ENCODE results near the gene ST3GAL3. TPM values are rescaled to one million over a fixed set of nuclear protein-coding genes. Genes with fewer than 3 reads are reported as not detected.

Gene ST3GAL3
- total and polyA plus RNA-seq, 2 of the 13 experiments (the other 11 are each of a cell fraction or from before 2014, with no cell fraction given): 5.1 to 8.1 TPM

- TF ChIP-seq, protein P1, sequence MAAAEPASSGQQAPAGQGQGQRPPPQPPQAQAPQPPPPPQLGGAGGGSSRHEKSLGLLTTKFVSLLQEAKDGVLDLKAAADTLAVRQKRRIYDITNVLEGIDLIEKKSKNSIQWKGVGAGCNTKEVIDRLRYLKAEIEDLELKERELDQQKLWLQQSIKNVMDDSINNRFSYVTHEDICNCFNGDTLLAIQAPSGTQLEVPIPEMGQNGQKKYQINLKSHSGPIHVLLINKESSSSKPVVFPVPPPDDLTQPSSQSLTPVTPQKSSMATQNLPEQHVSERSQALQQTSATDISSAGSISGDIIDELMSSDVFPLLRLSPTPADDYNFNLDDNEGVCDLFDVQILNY (CRISPR knock-in tag; conservative IDR thresholded peaks at IDR 0.05): no peak
- TF ChIP-seq ISX (CRISPR knock-in tag; conservative IDR thresholded peaks at IDR 0.05) (no peak), BORCS8-MEF2B (CRISPR knock-in tag; IDR thresholded peaks at IDR 0.05) (peak; percentile 46), ZNF484 (CRISPR knock-in tag; IDR thresholded peaks at IDR 0.05; ENCODE audit: borderline replicate concordance, low read depth) (no peak), MZF1 (CRISPR knock-in tag; IDR thresholded peaks at IDR 0.05; ENCODE audit: borderline replicate concordance) (no peak), ZSCAN9 (CRISPR knock-in tag; IDR thresholded peaks at IDR 0.05; ENCODE audit: borderline replicate concordance) (no peak), SSRP1 (CRISPR knock-in tag; IDR thresholded peaks at IDR 0.05) (peak; percentile 94), BRCA1 (CRISPR knock-in tag; IDR thresholded peaks at IDR 0.05) (no peak), THAP7 (CRISPR knock-in tag; IDR thresholded peaks at IDR 0.05) (0 out of 2 replicates have a peak, but pooled peaks have one; percentile 8), PLRG1 (conservative IDR thresholded peaks at IDR 0.05) (no peak), ZSCAN25 (CRISPR knock-in tag; IDR thresholded peaks at IDR 0.05) (no peak), ZNF570 (CRISPR knock-in tag; IDR thresholded peaks at IDR 0.05; ENCODE audit: borderline replicate concordance) (no peak), PHF20 (CRISPR knock-in tag; IDR thresholded peaks at IDR 0.05) (no peak), ZNF772 (CRISPR knock-in tag; IDR thresholded peaks at IDR 0.05) (0 out of 2 replicates have a peak, but pooled peaks have one; percentile 22), AGO1 (IDR thresholded peaks at IDR 0.05; ENCODE audit: low read depth, low read length, poor library complexity, severe bottlenecking) (no peak), ATF7 (IDR thresholded peaks at IDR 0.05) (no peak), ATF7 (CRISPR knock-in tag; IDR thresholded peaks at IDR 0.05) (no peak), ZNF784 (CRISPR knock-in tag; IDR thresholded peaks at IDR 0.05; ENCODE audit: borderline replicate concordance) (no peak), SYNCRIP (IDR thresholded peaks at IDR 0.05; ENCODE audit: insufficient read depth, low read depth, low read length) (no peak), HOXA3 (CRISPR knock-in tag; IDR thresholded peaks at IDR 0.05) (no peak)
- TF ChIP-seq, protein P2, sequence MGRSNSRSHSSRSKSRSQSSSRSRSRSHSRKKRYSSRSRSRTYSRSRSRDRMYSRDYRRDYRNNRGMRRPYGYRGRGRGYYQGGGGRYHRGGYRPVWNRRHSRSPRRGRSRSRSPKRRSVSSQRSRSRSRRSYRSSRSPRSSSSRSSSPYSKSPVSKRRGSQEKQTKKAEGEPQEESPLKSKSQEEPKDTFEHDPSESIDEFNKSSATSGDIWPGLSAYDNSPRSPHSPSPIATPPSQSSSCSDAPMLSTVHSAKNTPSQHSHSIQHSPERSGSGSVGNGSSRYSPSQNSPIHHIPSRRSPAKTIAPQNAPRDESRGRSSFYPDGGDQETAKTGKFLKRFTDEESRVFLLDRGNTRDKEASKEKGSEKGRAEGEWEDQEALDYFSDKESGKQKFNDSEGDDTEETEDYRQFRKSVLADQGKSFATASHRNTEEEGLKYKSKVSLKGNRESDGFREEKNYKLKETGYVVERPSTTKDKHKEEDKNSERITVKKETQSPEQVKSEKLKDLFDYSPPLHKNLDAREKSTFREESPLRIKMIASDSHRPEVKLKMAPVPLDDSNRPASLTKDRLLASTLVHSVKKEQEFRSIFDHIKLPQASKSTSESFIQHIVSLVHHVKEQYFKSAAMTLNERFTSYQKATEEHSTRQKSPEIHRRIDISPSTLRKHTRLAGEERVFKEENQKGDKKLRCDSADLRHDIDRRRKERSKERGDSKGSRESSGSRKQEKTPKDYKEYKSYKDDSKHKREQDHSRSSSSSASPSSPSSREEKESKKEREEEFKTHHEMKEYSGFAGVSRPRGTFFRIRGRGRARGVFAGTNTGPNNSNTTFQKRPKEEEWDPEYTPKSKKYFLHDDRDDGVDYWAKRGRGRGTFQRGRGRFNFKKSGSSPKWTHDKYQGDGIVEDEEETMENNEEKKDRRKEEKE (IDR thresholded peaks at IDR 0.05): no peak
Observed at GRCh38 chr1:43706598-43707189, 642 bp upstream of the ST3GAL3 start (continued).

Data from HepG2 (cell line).